ENCODE results near the gene TINAGL1.

Gene TINAGL1

DNA sequence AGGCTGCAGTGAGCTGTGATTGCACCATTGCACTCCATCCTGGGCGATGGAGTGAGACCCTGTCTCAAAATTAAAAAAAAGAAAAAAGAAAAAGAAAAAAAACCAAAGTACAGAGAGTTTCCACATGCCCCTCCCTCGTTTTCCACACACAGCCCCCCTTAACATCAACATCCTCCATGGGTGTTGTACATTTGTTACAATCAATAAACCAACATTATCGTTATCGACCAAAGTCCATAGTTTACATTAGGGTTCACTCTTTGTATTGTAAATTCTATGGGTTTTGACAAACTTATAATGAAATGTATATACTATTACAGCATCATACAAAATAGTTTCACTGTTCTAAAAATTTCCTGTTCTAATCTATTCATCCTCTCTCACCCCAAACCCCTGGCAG, 15.9 kb upstream of the TINAGL1 start:
- Histone ChIP-seq H3K27ac (no peak overlapping the region), H3K27me3 (replicated peaks) (no peaks in the 10 kb centered on the region), H3K36me3 (replicated peaks) (no peaks in the 10 kb centered on the region), H3K4me3 (ENCODE audit: low read depth, low read length) (no peak overlapping the region)
- in situ Hi-C loops (cut with HindIII; ENCODE audit: low pct_ligation_motif_present, low sequenced_read_pairs), result no loop called here
- TF ChIP-seq, protein P1, sequence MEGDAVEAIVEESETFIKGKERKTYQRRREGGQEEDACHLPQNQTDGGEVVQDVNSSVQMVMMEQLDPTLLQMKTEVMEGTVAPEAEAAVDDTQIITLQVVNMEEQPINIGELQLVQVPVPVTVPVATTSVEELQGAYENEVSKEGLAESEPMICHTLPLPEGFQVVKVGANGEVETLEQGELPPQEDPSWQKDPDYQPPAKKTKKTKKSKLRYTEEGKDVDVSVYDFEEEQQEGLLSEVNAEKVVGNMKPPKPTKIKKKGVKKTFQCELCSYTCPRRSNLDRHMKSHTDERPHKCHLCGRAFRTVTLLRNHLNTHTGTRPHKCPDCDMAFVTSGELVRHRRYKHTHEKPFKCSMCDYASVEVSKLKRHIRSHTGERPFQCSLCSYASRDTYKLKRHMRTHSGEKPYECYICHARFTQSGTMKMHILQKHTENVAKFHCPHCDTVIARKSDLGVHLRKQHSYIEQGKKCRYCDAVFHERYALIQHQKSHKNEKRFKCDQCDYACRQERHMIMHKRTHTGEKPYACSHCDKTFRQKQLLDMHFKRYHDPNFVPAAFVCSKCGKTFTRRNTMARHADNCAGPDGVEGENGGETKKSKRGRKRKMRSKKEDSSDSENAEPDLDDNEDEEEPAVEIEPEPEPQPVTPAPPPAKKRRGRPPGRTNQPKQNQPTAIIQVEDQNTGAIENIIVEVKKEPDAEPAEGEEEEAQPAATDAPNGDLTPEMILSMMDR (IDR thresholded peaks at IDR 0.05; ENCODE audit: low read depth, low read length, missing control alignments), result no peak
- no peak for DNase-seq

DNA sequence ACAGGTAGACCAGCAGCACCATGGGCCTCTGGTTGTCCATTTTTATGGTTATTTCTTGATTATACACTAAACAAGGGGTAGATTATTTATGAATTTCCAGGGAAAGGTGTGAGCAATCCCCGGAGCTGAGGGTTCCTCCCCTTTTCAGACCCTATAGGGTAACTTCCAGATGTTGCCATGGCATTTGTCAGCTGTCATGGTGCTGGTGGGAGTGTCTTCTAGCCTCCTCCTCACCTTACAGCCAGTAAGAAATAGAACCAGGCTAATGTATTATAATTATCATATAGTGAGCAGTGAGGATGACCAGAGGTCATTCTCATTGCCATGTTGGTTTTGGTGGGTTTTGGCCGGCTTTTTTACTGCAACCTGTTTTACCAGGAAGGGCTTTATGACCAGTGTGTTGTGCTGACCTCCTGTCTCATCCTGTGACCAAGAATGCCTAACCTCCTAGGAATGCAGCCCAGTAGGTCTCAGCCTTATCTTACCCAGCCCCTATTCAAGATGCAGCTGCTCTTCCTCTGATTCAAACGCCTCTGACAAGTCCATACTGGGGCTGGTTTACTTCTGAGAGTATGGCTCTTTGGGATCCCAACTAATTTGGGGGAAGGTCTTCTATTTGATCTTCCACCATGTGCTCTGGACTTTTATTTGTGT, 13.5 kb upstream of the TINAGL1 start:
- TF ChIP-seq, protein P1 (IDR thresholded peaks at IDR 0.05; ENCODE audit: low read depth, low read length, missing control alignments), result no peak
- no peak overlapping the region for H3K27ac ChIP-seq
- no peaks in the 10 kb centered on the region for H3K27me3 ChIP-seq (replicated peaks)
- no peak for DNase-seq
- H3K36me3 ChIP-seq (replicated peaks), result no peaks in the 10 kb centered on the region
- no peak overlapping the region for H3K4me3 ChIP-seq (ENCODE audit: low read depth, low read length)
- in situ Hi-C loops (cut with HindIII; ENCODE audit: low pct_ligation_motif_present, low sequenced_read_pairs), result no loop called here

DNA sequence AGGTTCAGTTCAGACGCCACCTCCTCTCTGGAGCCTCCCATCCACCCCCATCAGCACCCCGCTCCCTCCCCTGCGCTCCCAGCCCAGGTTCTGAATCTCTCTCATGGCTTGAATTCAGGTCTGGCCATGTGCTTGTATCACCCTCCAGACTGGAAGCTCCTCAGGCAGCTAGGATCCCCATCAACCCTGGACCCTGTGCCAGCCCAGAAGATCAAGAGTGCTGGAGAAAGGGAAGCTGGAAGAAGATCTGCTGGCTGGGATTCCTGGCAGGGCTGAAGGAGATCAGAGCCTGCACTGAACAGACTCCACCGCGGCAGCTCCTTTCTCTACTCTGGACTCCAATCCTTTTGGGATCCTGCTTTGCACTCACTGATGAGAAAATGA, 11.7 kb upstream of the TINAGL1 start:
- in situ Hi-C loops (cut with HindIII; ENCODE audit: low pct_ligation_motif_present, low sequenced_read_pairs), result no loop called here
- no peak overlapping the region for H3K27ac ChIP-seq
- no peaks in the 10 kb centered on the region for H3K27me3 ChIP-seq (replicated peaks)
- H3K4me3 ChIP-seq (ENCODE audit: low read depth, low read length), result no peak overlapping the region
- DNase-seq, result no peak
- H3K36me3 ChIP-seq (replicated peaks), result no peaks in the 10 kb centered on the region
- TF ChIP-seq, protein P1 (IDR thresholded peaks at IDR 0.05; ENCODE audit: low read depth, low read length, missing control alignments), result no peak

DNA sequence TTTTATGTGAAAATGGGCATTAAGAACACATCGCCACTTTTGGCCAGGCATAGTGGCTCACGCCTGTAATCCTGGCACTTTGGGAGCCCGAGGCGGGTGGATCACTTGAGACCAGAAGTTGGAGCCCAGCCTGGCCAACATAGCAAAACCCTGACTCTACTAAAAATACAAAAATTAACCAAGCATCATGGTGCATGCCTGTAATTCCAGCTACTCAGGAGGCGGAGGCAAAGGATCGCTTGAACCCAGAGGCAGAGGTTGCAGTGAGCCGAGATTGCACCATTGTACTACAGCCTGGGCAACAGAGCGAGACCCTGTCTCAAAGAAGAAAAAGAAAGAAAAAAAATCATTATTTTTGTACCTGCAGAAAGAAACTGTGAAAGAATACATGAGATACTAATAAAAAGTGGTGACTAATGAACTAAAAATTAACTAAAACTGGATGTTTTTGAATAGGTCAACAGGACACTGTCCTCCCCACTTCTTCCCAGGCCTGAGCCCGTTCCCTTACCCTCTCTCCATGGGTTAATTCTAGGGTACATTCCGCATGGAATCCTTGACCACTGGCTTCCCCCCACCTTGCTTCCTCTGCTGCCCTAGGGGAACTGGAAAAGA, 8.3 kb upstream of the TINAGL1 start:
- Histone ChIP-seq H3K27ac (no peak overlapping the region), H3K36me3 (replicated peaks) (no peaks in the 10 kb centered on the region), H3K27me3 (replicated peaks) (no peaks in the 10 kb centered on the region), H3K4me3 (ENCODE audit: low read depth, low read length) (no peak overlapping the region)
- TF ChIP-seq, protein P1 (IDR thresholded peaks at IDR 0.05; ENCODE audit: low read depth, low read length, missing control alignments), result no peak
- in situ Hi-C loops (cut with HindIII; ENCODE audit: low pct_ligation_motif_present, low sequenced_read_pairs), result no loop called here
- no peak for DNase-seq

DNA sequence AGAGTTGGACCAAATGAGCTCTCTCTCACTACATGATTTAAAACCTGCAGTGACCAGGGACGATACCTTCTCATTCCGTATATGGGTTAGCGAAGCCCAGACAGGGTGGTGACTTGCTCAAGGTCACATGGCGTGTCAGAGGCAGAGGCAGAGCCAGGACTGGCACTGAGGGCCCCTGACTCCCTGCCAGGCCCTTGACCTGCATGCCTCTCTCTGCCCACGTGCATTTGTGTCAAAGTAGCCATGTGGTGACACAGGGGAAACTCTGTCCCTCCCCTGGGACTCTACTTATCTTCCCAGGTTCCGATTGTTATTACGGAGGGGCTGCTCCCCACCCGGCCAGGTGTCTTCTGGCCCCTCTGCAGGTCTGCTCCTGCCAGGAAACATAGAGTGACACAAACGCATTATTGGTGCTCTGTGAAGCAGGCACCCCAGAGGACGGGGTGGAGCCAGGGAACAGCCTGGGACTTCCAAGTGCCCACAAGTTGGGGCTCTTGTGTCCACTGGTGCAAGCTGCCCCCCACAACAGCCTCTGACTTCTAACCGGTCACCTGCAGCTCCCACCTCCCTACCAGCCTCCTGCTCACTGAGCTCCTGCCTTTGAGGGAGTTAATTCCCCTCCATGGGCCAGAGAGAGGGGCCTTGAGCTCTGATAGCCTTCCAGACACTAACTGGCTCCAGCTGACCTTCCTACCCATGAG, 7.3 kb upstream of the TINAGL1 start:
- DNase-seq, result no peak
- TF ChIP-seq, protein P1 (IDR thresholded peaks at IDR 0.05; ENCODE audit: low read depth, low read length, missing control alignments), result no peak
- Histone ChIP-seq H3K27me3 (replicated peaks) (no peaks in the 10 kb centered on the region), H3K4me3 (ENCODE audit: low read depth, low read length) (no peak overlapping the region), H3K36me3 (replicated peaks) (no peaks in the 10 kb centered on the region), H3K27ac (no peak overlapping the region)
- in situ Hi-C loops (cut with HindIII; ENCODE audit: low pct_ligation_motif_present, low sequenced_read_pairs), result no loop called here

Data from brain microvascular endothelial cell (primary cell).